ENCODE data around the gene RNLS. TPM values are rescaled to one million over a fixed set of nuclear protein-coding genes. Genes with fewer than 3 reads are reported as not detected.

The RNLS gene
- total and polyA plus RNA-seq, 4 donors = 5.8 to 11.6 (median 7.9) TPM

DNA sequence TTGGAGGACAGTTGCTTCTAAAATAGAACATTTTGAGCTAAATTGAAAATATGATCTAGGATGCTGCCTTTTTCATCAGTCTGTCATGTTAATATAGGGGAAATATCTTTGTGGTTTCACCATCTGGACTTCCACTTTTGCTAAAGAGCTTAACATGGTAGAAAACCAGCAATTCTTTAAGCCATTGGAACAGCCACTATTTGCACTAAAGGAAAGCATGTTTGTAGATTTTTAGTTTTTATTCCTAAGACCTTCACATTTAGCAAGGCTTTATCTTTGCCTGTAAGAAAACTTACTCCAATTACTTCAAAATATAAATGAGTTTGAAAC lies 291.0 kb downstream of the RNLS start:
- ATAC-seq (ENCODE audit: insufficient read depth, low FRiP score) = no peak
- TF ChIP-seq, protein P1, sequence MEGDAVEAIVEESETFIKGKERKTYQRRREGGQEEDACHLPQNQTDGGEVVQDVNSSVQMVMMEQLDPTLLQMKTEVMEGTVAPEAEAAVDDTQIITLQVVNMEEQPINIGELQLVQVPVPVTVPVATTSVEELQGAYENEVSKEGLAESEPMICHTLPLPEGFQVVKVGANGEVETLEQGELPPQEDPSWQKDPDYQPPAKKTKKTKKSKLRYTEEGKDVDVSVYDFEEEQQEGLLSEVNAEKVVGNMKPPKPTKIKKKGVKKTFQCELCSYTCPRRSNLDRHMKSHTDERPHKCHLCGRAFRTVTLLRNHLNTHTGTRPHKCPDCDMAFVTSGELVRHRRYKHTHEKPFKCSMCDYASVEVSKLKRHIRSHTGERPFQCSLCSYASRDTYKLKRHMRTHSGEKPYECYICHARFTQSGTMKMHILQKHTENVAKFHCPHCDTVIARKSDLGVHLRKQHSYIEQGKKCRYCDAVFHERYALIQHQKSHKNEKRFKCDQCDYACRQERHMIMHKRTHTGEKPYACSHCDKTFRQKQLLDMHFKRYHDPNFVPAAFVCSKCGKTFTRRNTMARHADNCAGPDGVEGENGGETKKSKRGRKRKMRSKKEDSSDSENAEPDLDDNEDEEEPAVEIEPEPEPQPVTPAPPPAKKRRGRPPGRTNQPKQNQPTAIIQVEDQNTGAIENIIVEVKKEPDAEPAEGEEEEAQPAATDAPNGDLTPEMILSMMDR (IDR thresholded peaks at IDR 0.05; ENCODE audit: control extremely low read depth, extremely low read depth) = no peak

DNA sequence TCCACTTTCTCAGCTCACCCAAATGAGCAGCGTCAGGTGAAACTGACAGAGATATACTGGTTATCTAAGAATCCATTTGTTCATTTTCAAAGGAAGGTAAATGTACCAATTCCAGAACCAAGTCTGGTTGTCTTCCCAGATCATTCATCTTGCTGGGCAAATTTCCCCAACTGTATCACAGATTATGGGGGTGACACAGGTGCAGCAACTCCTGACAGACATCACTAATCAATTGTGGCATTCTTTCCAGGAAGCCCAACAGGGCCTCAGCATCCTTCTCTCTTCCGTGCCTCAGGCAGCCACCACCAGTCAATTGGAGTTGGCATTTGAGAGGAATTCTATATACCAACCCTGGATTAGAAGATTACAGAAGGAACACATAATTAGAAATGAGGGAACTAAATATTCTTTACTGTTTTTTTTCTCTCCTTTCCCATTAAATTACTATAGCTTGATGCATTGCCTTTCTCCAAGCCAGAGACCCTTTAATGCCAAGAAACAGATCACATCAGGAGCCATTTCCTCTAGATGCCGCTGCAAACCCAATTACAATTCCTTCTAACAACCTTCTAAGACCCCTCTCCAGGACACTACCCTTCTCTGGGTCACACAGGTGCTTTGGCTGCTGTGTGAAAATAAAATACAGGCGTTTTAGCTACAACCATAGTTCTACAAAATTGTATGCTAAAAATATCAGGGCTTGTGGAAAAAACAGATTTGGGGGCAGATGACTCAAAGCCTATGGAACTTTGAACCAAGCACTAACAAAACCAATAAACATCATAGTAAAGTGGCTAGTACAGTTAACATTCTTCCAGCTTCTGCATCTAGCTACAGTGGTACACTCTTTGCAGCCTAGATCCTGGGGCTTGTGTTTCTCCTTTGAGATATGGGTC lies 291.6 kb downstream of the RNLS start:
- Histone ChIP-seq H3K4me3 (no peak overlapping the region), H3K36me3 (ENCODE audit: control insufficient read depth in 4 of 4, insufficient read depth in 4 of 4, low read length in 4 of 4) (no peaks in the 10 kb centered on the region), H3K27ac (ENCODE audit: low read depth in 1 of 2, low read length in 1 of 2) (no peak overlapping the region), H3K9me3 (ENCODE audit: control insufficient read depth in 4 of 4, insufficient read depth in 3 of 4, low read length in 3 of 4) (no peaks in the 10 kb centered on the region), H3K4me1 (ENCODE audit: control insufficient read depth in 5 of 5, insufficient read depth in 5 of 5, low read length in 5 of 5) (no peaks in the 10 kb centered on the region), H3K27me3 (ENCODE audit: control insufficient read depth in 3 of 3, insufficient read depth in 3 of 3, low read length in 2 of 3) (no peaks in the 10 kb centered on the region), H3K9ac (ENCODE audit: insufficient read depth in 1 of 2, low read length in 2 of 2) (no peak overlapping the region)
- whole genome bisulfite sequencing, 2 donors = 94 to 95% methylated on average over 4 of the region's 4 CpGs
- DNase-seq (no peak), ATAC-seq (ENCODE audit: insufficient read depth, low FRiP score) (no peak)
- TF ChIP-seq, protein P1 (IDR thresholded peaks at IDR 0.05; ENCODE audit: control extremely low read depth, extremely low read depth) = no peak

More for the DNA sequence above, 291.0 kb downstream of the RNLS start:
- H3K36me3 ChIP-seq (ENCODE audit: control insufficient read depth in 4 of 4, insufficient read depth in 4 of 4, low read length in 4 of 4) = no peaks in the 10 kb centered on the region
- DNase-seq = no peak
- no peaks in the 10 kb centered on the region for H3K4me1 ChIP-seq (ENCODE audit: control insufficient read depth in 5 of 5, insufficient read depth in 5 of 5, low read length in 5 of 5)
- no peak overlapping the region for H3K4me3 ChIP-seq
- no peak overlapping the region for H3K9ac ChIP-seq (ENCODE audit: insufficient read depth in 1 of 2, low read length in 2 of 2)
- no peaks in the 10 kb centered on the region for H3K27me3 ChIP-seq (ENCODE audit: control insufficient read depth in 3 of 3, insufficient read depth in 3 of 3, low read length in 2 of 3)
- no peak overlapping the region for H3K27ac ChIP-seq (ENCODE audit: low read depth in 1 of 2, low read length in 1 of 2)
- H3K9me3 ChIP-seq (ENCODE audit: control insufficient read depth in 4 of 4, insufficient read depth in 3 of 4, low read length in 3 of 4) = no peaks in the 10 kb centered on the region

DNA sequence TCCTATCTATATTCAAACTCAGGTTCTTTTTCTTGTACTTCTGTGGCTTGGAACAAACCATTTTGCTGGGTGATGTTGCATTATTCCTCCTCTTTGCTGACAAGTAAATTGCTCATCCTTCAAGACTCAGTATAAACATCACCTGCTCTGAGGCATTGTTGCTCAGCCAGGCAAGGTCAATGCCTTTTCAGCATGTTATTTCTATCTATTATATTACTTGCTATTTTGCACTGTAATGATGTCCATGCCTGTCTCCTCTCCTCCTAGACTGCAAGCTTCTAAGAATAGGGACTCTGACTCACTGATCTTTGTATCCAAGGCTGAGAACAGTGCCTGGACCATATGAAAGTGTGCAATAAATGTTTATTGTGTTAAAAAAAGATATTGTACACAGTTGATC lies 293.8 kb downstream of the RNLS start:
- Histone ChIP-seq H3K9me3 (ENCODE audit: control insufficient read depth in 4 of 4, insufficient read depth in 3 of 4, low read length in 3 of 4) (no peaks in the 10 kb centered on the region), H3K9ac (ENCODE audit: insufficient read depth in 1 of 2, low read length in 2 of 2) (no peak overlapping the region), H3K4me3 (no peak overlapping the region), H3K4me1 (ENCODE audit: control insufficient read depth in 5 of 5, insufficient read depth in 5 of 5, low read length in 5 of 5) (no peaks in the 10 kb centered on the region), H3K27me3 (ENCODE audit: control insufficient read depth in 3 of 3, insufficient read depth in 3 of 3, low read length in 2 of 3) (no peaks in the 10 kb centered on the region), H3K36me3 (ENCODE audit: control insufficient read depth in 4 of 4, insufficient read depth in 4 of 4, low read length in 4 of 4) (no peaks in the 10 kb centered on the region), H3K27ac (ENCODE audit: low read depth in 1 of 2, low read length in 1 of 2) (no peak overlapping the region)
- DNase-seq (no peak), ATAC-seq (ENCODE audit: insufficient read depth, low FRiP score) (no peak)
- TF ChIP-seq, protein P1 (IDR thresholded peaks at IDR 0.05; ENCODE audit: control extremely low read depth, extremely low read depth) = no peak

All from lung (tissue), 12 donors.